KMS-11 (cell line): ENCODE data around the gene SERPINA9.

Source experiments
- H2AFZ ChIP-seq: fragments of 200-600 bp; sonication (generic); 2 replicates; pipeline ENCODE4 v1.6.1; 2016; ENCODE audit warnings: antibody characterized with exemption, mixed run types, low read depth
- H3K27ac ChIP-seq: fragments of 200-600 bp; sonication (generic); 2 replicates; pipeline ENCODE4 v1.6.1; 2016; ENCODE audit warnings: mild to moderate bottlenecking, mixed run types
- H3K27me3 ChIP-seq: fragments of 200-600 bp; sonication (generic); 2 replicates; pipeline ENCODE4 v1.6.1; 2017; ENCODE audit warnings: mild to moderate bottlenecking, low read depth, mixed run types, moderate library complexity; ENCODE audit not compliant: insufficient read depth
- H3K36me3 ChIP-seq: fragments of 200-600 bp; sonication (generic); 2 replicates; pipeline ENCODE4 v1.6.1; 2017; ENCODE audit warnings: mild to moderate bottlenecking, mixed run types; ENCODE audit not compliant: insufficient read depth
- H3K4me1 ChIP-seq: fragments of 200-600 bp; sonication (generic); 2 replicates; pipeline ENCODE4 v1.6.1; 2016; ENCODE audit warnings: mild to moderate bottlenecking, low read depth, mixed run types; ENCODE audit not compliant: poor library complexity, severe bottlenecking
- H3K4me2 ChIP-seq: fragments of 200-600 bp; sonication (generic); 2 replicates; pipeline ENCODE4 v1.7.0; 2016; ENCODE audit warnings: mild to moderate bottlenecking, mixed run types
- H3K4me3 ChIP-seq: fragments of 200-600 bp; sonication (generic); IDR thresholded peaks from 2 replicates; pipeline ENCODE4 v1.6.1; 2017; ENCODE audit warnings: low read depth, low read length, mixed read lengths; ENCODE audit not compliant: insufficient read depth
- H3K79me2 ChIP-seq: fragments of 200-600 bp; sonication (generic); 2 replicates; pipeline ENCODE4 v1.6.1; 2016; ENCODE audit warnings: low read depth, mixed run types; ENCODE audit not compliant: insufficient read depth
- H3K9ac ChIP-seq: fragments of 200-600 bp; sonication (generic); 2 replicates; pipeline ENCODE4 v1.6.1; 2016; ENCODE audit warnings: mild to moderate bottlenecking, mixed run types
- H4K20me1 ChIP-seq: fragments of 200-600 bp; sonication (generic); 2 replicates; pipeline ENCODE4 v1.6.1; 2016; ENCODE audit warnings: mild to moderate bottlenecking, mixed run types; ENCODE audit not compliant: insufficient read depth
- TF ChIP-seq, protein P1 (sequence below): fragments of 200-600 bp; sonication (generic); conservative IDR thresholded peaks from 2 replicates; pipeline ENCODE4 v1.6.1; 2017; ENCODE audit warnings: low read depth, mild to moderate bottlenecking, antibody characterized with exemption, low read length, moderate library complexity, mixed read lengths

The SERPINA9 gene

DNA sequence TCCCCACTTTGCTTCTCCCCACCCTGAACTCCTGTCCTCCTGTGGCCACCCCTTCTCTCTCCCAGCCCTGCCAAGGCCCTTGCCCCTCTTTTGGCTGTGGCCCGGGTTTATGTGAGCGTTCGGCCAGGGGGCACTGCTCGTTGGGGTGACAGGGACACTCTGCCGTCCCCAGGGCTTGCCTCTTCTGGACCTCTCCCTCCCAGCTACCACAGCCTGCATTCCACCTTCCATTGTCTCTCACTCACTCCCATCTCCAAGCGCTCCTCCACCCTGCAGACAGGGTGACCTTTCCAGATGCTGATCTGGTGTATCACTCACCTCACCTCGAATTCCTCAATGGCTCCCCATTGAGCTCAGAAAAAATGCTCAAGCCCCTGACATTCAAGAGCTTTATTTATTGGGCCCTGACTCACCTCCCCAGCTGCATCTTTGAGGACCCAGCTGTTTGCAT, 1.4 kb downstream of the SERPINA9 start:
- Histone ChIP-seq H3K27me3 (no peaks in the 10 kb centered on the region), H4K20me1 (no peaks in the 10 kb centered on the region), H3K79me2 (no peaks in the 10 kb centered on the region), H3K9ac (no peak overlapping the region), H3K4me1 (no peaks in the 10 kb centered on the region), H3K4me3 (no peak overlapping the region), H3K4me2 (no peak overlapping the region), H3K36me3 (no peaks in the 10 kb centered on the region), H3K27ac (no peak overlapping the region), H2AFZ (no peak overlapping the region)
- TF ChIP-seq, protein P1, sequence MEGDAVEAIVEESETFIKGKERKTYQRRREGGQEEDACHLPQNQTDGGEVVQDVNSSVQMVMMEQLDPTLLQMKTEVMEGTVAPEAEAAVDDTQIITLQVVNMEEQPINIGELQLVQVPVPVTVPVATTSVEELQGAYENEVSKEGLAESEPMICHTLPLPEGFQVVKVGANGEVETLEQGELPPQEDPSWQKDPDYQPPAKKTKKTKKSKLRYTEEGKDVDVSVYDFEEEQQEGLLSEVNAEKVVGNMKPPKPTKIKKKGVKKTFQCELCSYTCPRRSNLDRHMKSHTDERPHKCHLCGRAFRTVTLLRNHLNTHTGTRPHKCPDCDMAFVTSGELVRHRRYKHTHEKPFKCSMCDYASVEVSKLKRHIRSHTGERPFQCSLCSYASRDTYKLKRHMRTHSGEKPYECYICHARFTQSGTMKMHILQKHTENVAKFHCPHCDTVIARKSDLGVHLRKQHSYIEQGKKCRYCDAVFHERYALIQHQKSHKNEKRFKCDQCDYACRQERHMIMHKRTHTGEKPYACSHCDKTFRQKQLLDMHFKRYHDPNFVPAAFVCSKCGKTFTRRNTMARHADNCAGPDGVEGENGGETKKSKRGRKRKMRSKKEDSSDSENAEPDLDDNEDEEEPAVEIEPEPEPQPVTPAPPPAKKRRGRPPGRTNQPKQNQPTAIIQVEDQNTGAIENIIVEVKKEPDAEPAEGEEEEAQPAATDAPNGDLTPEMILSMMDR: no peak

DNA sequence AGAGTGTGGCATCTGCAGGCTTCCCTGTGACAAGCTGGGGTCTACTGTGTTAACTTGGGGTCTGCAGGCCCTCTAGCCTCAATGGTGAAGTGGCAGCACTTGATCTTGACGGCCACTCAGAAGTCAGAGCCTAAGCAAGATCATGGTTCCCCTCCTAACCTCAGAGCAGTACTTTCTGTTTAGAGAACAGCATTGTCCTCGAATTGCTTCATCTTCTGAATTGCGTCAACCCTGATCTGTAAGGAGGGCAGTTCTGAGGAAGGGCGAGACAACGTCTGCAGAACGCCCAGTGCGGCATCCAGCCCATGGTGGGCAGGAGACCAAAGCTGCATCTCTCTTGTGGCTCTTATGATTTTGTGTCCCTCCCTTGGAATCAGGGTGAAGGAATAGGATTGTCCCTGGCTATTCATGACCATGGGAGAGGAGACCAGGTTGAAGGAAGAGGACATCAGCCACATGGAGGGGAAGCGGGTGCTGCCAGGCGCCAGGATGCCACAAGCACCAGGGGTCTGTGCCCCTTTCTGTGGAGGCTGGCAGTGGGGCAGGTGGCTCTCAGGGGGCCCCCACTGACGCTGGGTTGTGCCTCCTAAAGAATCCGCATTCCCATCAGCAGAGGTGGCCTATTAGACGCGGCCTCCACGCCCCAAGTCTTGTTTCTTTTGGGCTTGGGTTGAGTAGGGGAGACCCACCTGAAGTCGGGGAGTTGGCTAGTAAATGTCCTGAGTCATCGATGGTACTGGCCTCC, 2.2 kb downstream of the SERPINA9 start:
- no peaks in the 10 kb centered on the region for H3K36me3 ChIP-seq
- H3K4me1 ChIP-seq: no peaks in the 10 kb centered on the region
- TF ChIP-seq, protein P1: no peak
- no peak overlapping the region for H3K4me3 ChIP-seq
- H3K9ac ChIP-seq: no peak overlapping the region
- no peak overlapping the region for H3K4me2 ChIP-seq
- no peaks in the 10 kb centered on the region for H3K79me2 ChIP-seq
- H4K20me1 ChIP-seq: no peaks in the 10 kb centered on the region
- H2AFZ ChIP-seq: no peak overlapping the region
- H3K27me3 ChIP-seq: no peaks in the 10 kb centered on the region
- no peak overlapping the region for H3K27ac ChIP-seq

DNA sequence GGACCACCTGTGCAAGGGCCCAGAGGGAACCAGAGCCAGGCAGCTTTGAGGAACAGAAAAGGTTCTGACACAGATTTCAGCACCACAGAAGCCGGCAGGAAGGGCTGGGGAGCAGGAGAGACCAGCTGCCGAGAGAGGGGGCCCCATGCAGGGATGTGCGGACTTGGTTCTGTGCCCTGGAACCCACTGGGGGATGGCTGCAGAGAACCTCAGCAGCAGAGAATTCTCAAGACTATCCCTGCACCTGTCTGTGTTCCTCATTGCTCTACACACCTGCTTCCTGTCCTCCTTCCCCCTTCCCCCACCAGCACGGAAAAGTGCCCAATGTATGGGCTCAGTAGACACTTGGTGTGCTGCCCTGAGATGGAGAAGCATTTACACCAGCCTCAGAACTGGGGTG, 3.2 kb downstream of the SERPINA9 start:
- H3K79me2 ChIP-seq: no peaks in the 10 kb centered on the region
- H3K27ac ChIP-seq: no peak overlapping the region
- H3K9ac ChIP-seq: no peak overlapping the region
- H3K4me2 ChIP-seq: no peak overlapping the region
- TF ChIP-seq, protein P1: no peak
- H3K4me1 ChIP-seq: no peaks in the 10 kb centered on the region
- H3K4me3 ChIP-seq: no peak overlapping the region
- no peaks in the 10 kb centered on the region for H3K36me3 ChIP-seq
- H2AFZ ChIP-seq: no peak overlapping the region
- H4K20me1 ChIP-seq: no peaks in the 10 kb centered on the region
- H3K27me3 ChIP-seq: no peaks in the 10 kb centered on the region

DNA sequence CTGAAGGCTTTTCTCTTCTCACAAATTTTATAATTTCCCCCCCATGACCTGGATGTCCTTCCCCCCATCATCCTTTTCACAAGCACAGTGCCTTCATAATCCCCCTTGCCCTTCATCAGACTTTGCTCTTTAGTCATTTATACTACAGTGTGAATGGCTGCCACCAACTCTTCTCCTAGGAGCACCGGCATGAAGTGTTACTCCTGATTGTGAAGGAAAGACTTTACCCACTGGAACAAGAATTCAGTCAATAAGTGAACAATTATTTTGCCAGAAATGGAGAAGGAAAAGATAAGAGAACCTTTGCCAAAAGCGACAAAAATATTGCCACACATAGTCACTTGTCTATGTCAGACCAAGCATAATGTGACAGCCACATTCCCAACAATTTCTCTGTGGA, 5.0 kb downstream of the SERPINA9 start:
- H3K36me3 ChIP-seq: no peaks in the 10 kb centered on the region
- no peaks in the 10 kb centered on the region for H3K4me1 ChIP-seq
- H4K20me1 ChIP-seq: no peaks in the 10 kb centered on the region
- no peak overlapping the region for H3K4me2 ChIP-seq
- no peak overlapping the region for H3K4me3 ChIP-seq
- TF ChIP-seq, protein P1: no peak
- H2AFZ ChIP-seq: no peak overlapping the region
- H3K79me2 ChIP-seq: no peaks in the 10 kb centered on the region
- no peak overlapping the region for H3K9ac ChIP-seq
- H3K27me3 ChIP-seq: no peaks in the 10 kb centered on the region
- no peak overlapping the region for H3K27ac ChIP-seq
